Cerebellar nuclear complex (tissue), 1 donor: ENCODE data around the gene DNAJA2.
"Not testable (repeated sequence)": the region's sequence is repeated elsewhere in the genome, so short reads cannot be mapped to it uniquely, and the experiment has no call there.

ENCODE experiments used
- DNase-seq, 2 experiments: peaks; one replicate each; lab custom pipeline; 2025; lab: John Stamatoyannopoulos, UW

Gene DNAJA2

DNA sequence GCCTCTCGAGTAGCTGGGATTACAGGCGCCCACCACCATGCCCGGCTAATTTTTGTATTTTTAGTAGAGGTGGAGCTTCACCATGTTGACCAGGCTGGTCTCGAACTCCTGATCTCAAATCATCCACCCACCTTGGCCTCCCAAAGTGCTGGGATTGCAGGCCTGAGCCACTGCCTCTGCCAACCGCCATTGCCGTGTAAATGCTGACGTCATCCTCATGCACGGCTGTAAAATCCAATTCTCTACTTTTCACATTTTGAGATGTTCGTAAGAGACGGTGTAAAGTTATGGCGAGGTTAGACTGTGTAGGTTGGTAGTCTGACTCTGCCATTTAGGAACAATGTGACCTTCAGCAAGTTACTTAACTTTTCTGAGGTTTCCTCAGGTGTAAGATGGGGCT is 1.7 kb upstream of the DNAJA2 start:
- DNase-seq = no peak

DNA sequence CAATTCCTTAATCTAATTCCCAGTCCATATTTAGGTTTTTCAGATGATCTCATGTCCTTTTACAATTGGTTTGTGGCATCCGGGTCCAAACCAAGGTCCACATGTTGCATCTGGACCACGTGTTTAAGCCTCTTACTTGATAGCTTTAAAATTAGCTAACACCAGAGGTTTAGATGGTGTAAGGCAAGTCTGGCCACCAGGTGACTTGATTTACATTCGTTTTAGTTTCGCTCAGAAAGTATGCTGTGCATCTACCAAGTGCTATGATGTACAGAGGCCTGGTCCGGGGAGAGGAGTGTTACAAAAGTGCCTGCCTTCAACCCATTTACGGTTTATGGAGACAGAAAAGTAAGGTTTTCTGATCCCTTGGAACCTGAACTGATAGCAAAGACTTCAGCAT is 878 bp upstream of the DNAJA2 start:
- no peak for DNase-seq

DNA sequence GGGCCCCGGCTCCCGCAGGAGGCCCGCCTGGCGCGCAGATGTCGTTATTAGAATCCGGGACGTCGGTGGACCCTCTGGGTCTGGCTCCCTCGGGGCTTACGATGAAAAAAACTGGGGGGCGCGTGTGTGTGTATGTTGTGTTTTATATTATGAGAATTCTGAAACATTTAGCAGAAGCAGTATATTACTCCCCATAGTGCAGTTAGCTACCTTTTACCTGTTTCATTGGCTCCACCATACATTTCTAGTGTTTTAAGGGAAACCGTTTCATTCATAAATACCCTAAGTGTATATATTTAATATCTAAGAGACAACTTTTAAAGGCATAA is 486 bp upstream of the DNAJA2 start:
- no peak for DNase-seq

DNA sequence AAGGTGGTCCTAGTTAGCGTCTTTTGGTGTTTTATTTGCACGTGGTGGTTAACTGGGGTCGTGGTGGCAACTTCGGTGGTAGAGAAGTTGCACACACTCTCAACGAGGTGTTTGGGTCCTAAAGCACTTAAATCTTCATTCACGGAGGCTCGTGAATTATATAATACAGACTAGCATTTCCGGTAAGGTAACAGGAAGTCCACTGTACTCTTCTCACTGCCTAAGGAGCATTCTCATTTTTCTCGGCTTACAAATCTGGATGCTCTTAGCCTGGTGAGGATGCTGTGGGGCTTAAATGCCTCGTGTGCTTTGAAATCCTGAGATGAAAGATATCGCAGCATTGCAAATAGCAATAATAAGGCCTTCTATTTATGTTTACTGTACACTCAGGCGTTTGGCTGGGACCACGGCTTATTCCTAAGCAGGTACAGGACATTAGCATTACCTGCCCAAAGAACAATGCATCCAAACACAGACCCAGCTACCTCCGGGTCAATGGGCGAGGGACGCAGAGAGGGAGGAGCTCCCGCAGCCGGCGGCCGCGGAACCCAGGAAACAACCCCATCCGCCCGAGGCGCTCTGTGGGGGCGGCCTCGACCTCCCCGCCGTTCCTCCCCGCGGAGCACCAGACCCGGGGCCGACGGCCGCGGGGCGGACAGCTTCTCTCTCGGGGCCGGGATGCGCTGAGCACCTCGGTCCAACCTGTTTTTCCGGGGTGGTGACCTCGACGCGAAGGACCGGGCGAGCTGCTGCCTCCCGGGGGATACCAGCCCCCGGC is 856 bp downstream of the DNAJA2 start:
- DNase-seq = no peak

DNA sequence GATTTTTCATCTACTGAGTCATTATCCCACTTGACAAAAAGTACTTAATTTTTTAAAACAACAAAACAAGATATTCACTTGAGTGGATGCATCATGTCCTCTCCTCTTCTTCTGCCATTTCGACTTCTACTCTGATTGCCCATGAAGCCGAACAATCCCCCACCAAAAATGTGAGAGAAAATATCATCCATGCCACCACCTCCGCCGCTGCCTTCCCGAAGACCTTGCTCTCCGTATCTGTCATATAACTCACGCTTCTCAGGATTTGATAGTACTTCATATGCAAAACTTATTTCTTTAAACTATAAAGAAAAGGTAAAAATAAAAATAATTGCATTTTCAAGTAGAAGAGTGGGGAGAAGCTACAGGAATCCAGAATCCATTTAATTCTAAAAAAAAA is 2.2 kb downstream of the DNAJA2 start:
- DNase-seq = no peak

DNA sequence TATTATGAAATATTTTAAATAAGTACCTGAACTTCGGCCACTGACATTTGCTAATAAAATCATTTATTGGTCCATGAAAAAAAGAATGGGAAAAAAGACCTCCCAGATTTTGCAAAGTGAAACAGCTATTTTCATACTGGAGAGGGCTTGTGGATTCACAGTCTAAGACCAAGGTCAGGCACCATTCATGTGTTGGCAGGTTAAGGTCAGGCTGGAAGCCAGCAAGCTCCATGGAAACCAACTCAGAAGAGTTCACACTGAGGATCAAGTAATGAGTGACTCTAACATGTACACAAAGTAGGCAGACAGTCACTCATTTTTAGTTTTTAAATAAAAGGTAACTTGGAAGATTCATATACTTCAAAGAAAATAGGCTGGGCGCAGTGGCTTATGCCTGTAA is 3.4 kb downstream of the DNAJA2 start:
- no peak for DNase-seq

DNA sequence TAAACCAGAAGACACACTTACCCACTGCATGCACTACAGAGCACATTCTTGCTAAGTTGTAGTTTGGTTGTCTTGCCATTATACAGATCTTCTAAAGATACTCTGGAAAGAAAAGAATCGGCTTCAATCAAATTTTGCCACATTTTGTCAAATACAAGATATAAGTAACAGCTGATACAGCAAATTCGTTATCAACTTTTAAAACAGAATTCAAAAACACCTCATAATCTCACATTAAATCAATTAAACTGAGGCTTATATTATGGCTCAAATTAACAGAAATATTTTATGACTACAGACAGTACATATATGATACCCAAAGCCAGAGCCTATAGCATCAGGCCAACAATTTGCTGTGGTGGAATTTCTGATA is 5.4 kb downstream of the DNAJA2 start:
- no peak for DNase-seq

DNA sequence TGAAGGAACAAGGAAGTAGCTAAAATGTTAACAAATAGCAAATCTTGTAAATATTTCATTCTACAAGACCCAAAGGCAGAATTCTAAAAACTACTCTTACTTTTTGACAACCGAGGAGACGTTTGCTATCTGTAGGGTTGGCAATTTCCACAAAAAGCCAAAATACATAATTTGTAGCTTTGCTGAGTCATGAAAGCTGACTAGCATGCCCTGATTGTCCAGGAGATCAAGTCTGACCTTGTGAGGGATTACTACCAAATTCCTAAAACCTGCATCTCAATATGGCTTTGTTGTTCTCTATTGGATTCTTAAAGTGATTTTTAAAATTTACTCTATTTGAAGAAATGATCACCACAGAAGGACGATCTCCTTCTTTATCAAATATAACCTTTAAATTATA is 10.8 kb downstream of the DNAJA2 start:
- DNase-seq = no peak

DNA sequence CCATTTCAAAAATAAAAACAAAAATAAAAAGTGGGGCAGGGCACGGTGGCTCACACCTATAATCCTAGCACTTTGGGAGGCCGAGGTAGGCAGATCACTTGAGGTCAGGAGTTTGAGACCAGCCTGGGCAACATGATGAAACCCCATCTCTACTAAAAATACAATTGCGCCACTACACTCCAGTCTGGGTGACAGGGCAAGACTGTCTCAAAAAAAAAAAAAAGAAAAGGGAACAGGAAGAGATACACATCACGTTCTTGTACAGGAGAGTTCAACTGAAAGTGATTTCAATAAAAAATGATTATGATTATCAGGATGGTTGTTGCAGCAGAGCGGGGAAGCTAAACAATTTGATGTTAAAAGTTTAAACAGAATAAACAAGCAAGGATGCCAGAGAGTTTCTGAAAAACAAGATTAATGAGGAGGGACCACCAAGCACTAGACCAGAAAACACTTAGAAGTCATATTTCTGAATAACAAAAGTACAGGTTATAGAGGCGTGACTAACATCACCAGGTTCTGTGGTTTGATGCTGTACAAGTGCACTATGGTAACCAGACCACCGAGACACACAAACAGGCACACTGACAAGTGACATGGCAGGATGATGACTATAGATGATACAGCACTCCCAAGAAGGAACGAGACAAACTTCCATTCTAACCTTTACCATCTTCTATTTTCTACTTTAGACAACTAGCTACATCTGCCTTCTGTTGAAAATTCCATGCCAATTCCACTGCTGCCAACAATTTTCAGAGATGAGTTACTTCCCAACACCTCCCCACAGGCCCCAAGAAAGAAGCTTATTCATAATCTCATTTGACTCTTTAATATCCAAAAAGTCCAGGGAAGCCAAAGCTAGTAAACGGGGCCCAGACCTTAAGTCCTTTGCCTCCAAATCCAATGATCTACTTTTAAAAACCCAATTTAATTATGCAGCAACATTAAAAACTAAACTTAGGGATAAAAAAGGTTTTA is 11.8 kb downstream of the DNAJA2 start:
- DNase-seq = no peak

DNA sequence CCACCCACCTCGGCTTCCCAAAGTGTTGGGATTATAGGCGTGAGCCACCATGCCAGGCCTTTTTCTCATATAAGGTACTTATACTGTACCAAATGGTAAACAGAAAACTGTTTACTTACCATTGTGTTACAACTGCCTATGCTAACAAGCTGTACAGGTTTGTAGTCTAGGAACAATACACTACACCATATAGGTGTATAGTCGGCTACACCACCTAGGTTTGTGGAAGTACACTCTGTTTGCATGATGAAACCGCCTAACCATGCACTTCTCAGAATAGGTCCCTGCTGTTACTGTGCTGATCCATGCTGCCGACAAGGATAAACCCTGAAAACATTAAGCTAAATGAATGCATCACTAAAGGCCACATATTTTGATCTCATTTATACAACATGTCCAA is 18.9 kb downstream of the DNAJA2 start:
- DNase-seq = no peak

DNA sequence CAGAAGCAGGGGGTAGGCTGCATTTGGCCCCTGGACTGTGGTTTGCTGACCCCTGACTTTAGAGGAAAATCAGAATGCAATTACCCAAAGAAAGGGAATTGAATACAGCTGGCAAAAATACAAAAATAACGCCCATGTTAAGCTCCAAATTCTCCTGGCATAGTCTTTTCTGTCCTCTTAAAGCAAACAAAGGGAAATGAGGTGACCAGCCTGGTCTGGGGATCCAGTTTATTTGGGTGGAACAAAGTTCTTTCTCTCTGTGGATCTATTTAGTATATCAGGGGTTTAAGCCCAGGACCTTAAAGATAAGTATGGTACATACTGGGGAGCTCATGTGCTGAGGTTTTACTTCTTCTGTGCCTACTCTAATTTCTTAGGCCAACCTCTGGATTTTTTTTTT is 23.5 kb downstream of the DNAJA2 start:
- no peak for DNase-seq

DNA sequence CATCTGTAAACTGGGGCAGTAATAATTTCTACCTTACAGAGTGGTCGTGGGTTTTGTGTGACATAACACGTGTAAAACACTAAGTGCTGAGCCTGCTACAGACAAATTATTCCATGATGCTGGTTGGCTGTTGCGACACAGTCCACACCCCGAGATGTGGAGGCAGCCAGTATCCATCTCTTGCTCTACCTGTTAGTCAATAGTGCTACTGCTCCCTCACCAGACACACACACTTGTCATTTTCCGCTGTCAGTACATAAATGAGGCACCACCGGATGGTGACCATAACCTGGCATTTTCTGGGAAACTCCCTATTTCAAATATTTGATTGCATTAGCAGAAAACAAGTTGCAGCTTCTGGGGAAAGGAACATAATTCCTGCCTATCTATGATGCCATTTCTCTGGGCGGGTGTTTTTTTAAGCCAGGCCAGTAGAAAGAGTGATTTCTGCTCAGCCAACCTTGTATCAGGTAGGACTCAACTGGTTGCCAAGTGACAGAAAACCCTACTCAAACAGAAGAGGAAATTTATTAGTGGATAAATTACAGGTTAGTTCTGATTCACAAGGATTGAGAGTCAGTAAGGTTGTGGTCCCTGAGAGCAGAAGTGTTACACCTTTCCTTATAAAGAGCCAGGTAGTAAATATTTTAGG is 24.1 kb downstream of the DNAJA2 start:
- no peak for DNase-seq

DNA sequence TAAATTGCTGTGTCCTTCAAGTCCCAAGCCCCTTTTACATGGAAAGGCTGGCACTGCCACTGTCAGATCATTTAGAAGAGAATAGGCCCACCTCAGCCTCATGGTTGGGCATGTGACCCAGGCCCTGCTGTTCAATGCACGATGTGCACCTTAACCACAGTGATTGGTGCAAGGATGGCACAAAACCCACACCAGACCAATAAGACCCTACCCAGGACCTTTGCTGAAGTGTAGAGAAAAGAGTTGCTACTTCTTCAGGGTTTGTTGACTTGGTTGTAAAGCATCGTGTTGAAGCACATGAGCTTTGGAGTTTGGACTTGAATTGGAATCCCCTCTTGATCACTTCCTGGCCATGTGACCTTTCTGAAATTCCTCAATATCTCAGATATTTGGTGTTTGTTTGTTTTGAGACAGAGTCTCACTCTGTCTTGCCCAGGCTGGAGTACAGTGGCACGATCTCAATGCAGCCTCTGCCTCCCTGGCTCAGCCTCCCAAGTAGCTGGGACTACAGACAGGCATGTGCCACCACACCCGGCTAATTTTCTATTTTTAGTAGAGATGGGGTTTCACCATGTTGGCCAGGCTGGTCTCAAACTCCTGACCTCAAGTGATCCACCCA is 24.8 kb downstream of the DNAJA2 start:
- DNase-seq = no peak

DNA sequence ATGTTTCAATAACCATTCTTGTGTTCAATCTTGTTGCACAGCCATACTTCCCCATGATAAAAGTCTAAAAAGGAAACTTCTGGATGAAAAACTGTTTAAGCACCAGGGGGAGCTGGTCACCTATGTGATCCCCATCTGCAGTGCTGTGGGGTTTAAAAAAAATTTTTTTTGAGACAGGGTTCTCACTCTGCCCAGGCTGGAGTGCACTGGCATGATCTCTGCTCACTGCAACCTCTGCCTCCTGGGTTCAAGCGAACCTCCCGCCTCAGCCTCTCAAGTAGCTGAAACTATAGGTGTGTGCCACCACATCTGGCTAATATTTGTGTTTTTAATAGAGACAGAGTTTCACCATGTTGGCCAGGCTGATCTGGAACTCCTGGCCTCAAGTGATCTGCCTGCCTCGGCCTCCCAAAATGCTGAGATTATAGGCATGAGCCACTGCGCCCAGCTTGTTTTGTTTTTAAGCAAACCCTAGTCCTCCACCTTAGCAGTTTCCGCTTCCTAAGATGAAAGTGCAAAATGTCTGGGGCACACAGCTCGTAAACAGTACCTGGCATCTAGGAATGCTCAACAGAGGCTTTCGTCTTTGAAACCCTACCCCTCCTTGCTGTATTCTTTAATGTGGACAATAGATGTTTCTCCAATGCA is 25.4 kb downstream of the DNAJA2 start:
- DNase-seq = no peak

DNA sequence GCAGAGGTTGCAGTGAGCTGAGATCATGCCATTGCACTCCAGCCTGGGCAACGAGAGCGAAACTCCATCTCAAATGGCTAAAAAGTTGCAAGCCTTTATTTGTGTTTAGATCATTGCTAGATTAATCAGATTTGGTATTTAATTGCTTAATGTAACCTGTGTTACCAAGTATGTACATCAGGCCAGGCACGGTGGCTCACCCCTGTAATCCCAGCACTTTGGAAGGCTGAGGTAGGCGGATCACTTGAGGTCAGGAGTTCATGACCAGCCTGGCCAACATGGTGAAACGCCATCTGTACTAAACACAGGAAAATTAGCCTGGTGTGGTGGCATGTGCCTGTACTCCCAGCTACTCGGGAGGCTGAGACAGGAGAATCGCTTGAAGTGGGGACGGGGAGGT is 28.8 kb downstream of the DNAJA2 start:
- DNase-seq = not testable (repeated sequence)

DNA sequence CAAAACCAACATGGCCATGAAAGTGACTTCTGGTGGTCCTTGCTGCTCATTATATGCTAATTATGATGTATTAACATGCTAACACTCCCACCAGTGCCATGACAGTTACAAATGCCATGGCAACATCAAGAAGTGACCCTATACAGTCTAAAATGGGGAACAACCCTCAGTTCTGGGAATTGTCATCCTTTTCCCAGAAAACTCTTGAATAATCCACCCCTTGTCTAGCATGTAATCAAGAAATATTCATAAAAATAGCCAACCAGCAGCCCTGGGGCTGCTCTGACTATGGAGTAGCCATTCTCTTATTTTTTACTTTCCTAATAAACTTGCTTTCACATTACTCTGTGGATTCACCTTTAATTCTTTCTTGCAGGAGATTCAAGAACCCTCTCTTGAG is 35.9 kb downstream of the DNAJA2 start:
- no peak for DNase-seq

DNA sequence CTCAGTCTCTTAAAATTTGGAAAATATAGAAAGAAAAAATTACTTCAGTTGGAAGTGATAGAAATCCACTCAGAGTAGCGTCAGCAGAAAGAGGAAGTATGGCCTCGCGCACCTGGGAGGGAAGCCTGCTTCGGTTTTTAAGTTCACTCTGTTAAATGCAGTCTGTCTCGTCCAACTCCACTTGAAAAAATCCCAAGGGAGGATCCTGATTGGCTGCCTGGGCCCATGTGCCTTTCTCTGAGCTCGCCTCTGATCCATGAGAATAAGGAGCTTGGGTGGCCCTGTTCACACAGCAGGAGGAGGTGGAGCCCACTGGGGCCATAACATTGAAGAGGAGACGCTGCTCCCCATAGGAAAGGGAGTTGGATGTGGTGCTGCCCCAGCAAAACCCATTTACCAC is 40.7 kb downstream of the DNAJA2 start:
- DNase-seq = no peak

DNA sequence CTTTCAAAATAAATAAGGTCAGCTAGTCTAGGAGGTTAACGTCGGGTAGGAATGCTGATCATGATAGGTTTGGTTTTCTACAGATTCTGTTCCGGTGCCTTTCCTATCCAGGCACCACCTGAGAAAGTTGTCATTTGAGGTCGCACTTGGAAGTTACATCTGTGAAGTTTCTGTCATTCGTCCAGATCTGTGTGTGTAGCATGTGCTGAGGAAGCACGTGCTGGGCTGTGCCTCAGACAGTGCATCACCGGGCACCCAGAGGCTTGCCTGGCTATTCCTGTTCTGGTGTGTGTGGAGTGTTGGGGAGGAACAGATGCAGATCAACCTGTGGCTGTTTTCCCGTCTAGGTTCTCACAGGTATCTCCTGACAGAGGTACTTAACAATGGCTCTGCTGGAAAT is 42.6 kb downstream of the DNAJA2 start:
- DNase-seq = no peak

DNA sequence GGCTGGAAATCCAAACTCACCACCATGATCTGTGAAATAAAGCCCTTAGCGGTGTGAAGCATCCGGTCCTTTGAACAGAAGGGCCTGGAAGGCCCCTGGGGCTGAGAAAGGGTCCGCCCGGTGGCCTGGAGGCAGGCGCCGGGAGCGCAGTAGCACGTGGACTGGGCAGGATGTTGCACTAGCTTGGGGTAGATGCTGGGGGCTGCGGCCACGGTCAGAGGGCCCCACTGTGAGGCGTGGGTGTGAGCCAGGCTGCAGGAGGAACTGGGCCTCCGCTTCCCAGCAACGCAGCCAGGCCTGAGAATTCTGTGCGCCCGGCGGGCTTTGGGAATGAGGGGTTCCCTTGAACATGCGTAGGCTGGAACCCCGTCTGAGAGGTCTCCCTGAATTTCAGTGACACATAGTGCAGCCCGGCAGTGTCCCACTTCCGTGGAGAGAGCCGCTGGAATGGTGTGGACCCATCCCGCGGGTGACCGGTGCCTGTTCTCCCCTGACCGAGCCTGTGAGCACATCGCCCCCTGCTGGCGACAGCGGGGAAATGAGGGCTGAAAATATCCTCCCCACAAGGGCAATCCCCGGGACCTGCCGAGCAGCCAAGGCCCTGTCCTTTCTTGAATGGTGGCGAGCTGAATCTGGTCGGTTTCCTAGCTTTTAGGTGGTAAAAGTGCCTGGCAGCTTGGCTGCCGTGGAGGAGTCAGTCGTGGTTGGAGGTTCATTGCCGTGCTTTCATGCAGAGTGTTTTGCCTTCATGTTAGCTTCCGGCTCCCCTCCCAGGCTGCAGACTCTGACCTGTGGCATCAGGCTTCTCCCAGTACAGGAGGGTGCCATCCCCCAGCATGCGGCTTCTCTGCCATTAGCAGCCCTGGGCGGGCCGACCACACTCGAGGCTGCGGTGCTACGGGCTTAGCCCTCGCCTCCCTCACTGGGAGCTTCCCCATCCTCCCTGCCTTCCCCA is 43.8 kb downstream of the DNAJA2 start:
- DNase-seq = no peak

DNA sequence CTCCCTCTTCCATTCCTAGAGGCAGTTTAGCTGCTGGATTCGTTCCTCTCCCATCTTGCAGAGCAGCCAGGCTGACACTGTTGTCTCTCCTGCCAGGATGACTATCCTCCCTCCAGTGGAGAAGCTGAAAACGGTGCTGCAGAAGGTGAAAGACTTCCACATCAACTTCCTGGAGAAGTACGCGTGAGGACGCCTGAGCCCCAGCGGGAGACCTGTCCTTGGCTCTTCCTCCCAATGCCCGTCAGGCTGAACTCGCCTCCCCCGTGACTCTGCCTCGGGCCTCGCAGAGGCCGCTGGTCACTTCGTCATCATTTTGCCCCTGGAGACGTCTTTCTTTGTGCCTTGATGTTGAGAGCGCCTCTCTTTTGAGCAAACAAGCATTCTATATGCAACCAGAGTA is 44.7 kb downstream of the DNAJA2 start:
- no peak for DNase-seq

DNA sequence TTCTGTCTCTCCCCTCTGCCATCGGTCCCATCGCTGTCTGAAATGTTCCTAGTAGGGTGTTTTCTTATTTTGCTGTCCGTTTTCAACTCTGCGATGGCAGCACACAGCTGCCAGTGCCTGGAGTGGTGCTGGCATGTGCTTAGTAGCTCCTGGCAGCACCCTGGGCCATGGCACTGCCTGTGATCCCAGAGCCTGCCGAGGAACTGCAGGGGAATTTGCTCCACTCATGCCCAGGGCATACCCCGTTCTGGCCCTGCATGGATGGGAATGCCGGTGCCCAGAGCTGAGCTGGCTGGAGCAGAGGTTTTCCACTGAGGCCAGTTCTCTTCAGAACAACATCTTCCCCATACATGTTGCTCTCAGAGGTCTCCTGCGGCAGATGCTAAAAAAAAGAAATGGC is 46.2 kb downstream of the DNAJA2 start:
- no peak for DNase-seq
